C4-2B (cell line): Measurements from ENCODE around the gene CTDP1.

Experiments
- ZFX ChIP-seq: fragments of 450-650 bp; IDR thresholded peaks from 2 replicates; pipeline ENCODE4 v1.6.1; 2017
- TF ChIP-seq, protein P1 (sequence below): fragments of 450-650 bp; conservative IDR thresholded peaks from 2 replicates; pipeline ENCODE4 v1.5.1; 2017; ENCODE audit warnings: mild to moderate bottlenecking

DNA sequence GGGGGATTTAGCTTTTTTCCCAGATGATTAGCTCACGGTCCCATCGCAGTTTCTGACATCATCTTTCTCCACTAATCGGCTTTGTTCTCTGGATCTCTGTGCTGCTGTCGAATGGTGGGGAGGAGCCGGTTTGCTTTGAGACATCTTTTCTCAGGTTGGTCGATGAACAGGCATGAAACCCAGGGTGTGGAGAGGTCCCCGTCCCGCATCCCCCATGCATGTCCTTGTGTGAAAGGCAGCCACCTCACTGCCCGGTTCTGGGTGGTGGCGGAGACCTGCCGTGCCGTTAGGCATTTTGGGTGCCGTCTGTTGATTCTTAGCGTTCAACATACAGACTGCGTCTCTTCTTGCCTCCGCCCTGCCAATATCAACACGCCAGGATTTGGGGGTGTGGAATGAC, 57.8 kb downstream of the CTDP1 start:
- TF ChIP-seq, protein P1, sequence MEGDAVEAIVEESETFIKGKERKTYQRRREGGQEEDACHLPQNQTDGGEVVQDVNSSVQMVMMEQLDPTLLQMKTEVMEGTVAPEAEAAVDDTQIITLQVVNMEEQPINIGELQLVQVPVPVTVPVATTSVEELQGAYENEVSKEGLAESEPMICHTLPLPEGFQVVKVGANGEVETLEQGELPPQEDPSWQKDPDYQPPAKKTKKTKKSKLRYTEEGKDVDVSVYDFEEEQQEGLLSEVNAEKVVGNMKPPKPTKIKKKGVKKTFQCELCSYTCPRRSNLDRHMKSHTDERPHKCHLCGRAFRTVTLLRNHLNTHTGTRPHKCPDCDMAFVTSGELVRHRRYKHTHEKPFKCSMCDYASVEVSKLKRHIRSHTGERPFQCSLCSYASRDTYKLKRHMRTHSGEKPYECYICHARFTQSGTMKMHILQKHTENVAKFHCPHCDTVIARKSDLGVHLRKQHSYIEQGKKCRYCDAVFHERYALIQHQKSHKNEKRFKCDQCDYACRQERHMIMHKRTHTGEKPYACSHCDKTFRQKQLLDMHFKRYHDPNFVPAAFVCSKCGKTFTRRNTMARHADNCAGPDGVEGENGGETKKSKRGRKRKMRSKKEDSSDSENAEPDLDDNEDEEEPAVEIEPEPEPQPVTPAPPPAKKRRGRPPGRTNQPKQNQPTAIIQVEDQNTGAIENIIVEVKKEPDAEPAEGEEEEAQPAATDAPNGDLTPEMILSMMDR: no peak
- TF ChIP-seq ZFX: no peak
